HepG2 (cell line): Measurements from ENCODE around the gene VAT1L. TPM values are rescaled to one million over a fixed set of nuclear protein-coding genes. Genes with fewer than 3 reads are reported as not detected.

Source experiments
- ATAC-seq: fragments of 200-7000 bp; cut with Tn5 transposase; 3 replicates; pipeline ENCODE4 v1.9.1; 2020; ENCODE audit warnings: mild to moderate bottlenecking, moderate library complexity
- BruUV-seq: library from RNA; stranded (reverse); fragments of 400-500 nt; replicated peaks from 2 replicates; lab custom pipeline; 2021; lab: Mats Ljungman, UMichigan
- CTCF ChIA-PET: fragments of 300-600 bp; formaldehyde crosslinking; extraction: SDS; loops from one replicate; lab custom pipeline; 2021; ENCODE audit warnings: low total read pairs, inconsistent platforms, low intra/inter-chr PET ratio; lab: Yijun Ruan, JAX
- POLR2A ChIA-PET: fragments of 350-600 bp; sonication (Branson Sonifier 250); formaldehyde crosslinking; loops from one replicate; lab custom pipeline; 2020; ENCODE audit warnings: antibody characterized with exemption, inconsistent platforms; lab: Yijun Ruan, JAX
- DNase-seq: peaks from one replicate; pipeline ENCODE4 v3.0.0-alpha.2; 2015; ENCODE audit warnings: low spot score
- FAIRE-seq: peaks from 3 replicates; lab custom pipeline; 2011; peaks lifted over from hg19 to GRCh38; lab: Jason Lieb, UNC
- H2AFZ ChIP-seq: one replicate; pipeline ENCODE4 v1.6.1; 2011; ENCODE audit warnings: low read length, inconsistent platforms
- H3K27ac ChIP-seq: fragments of 300-600 bp; 3 replicates; pipeline ENCODE4 v1.8.0; 2011; ENCODE audit warnings: mixed run types, mild to moderate bottlenecking, mixed read lengths, low read length, inconsistent platforms; ENCODE audit not compliant: insufficient read depth; ENCODE audit errors: extremely low read length
- H3K27me3 ChIP-seq, 2 experiments: fragments of 200-600 bp in 1 of 2; 2 replicates in 1 of 2; 3 replicates in 1 of 2; pipeline versions ENCODE4 v1.6.0 to v1.8.0; 2011; ENCODE audit warnings: low read length in 2 of 2, mild to moderate bottlenecking in 2 of 2, moderate library complexity in 2 of 2, inconsistent platforms in 1 of 2; ENCODE audit not compliant: insufficient read depth in 2 of 2, control insufficient read depth in 1 of 2
- H3K36me3 ChIP-seq, 2 experiments: fragments of 200-600 bp in 1 of 2; replicated peaks in 1 of 2; 2 replicates in 1 of 2; 3 replicates in 1 of 2; pipeline versions ENCODE4 v1.5.1 to v1.8.0; 2011; ENCODE audit warnings: low read length in 2 of 2, inconsistent platforms in 1 of 2; ENCODE audit not compliant: insufficient read depth in 2 of 2, control insufficient read depth in 1 of 2
- H3K4me1 ChIP-seq: 2 replicates; pipeline ENCODE4 v1.5.1; 2012; ENCODE audit warnings: low read length, inconsistent platforms; ENCODE audit not compliant: insufficient read depth
- H3K4me2 ChIP-seq: 2 replicates; pipeline ENCODE4 v1.6.0; 2011; ENCODE audit warnings: low read depth, low read length, inconsistent platforms
- H3K4me3 ChIP-seq, 3 experiments: fragments of 200-600 bp in 1 of 3; sonication (generic), shearing (Covaris generic) in 1 of 3; replicated peaks in 1 of 3; 2 replicates each; pipeline ENCODE4 v1.5.1; 2011 to 2016; ENCODE audit warnings: low read length in 3 of 3, inconsistent platforms in 2 of 3, low read depth in 2 of 3, mild to moderate bottlenecking in 2 of 3, control low read depth in 1 of 3, mixed read lengths in 1 of 3; ENCODE audit not compliant: insufficient read depth in 1 of 3
- H3K79me2 ChIP-seq: one replicate; pipeline ENCODE4 v1.6.1; 2011; ENCODE audit warnings: low read length, inconsistent platforms; ENCODE audit not compliant: insufficient read depth
- H3K9ac ChIP-seq: 2 replicates; pipeline ENCODE4 v1.6.0; 2011; ENCODE audit warnings: mild to moderate bottlenecking, low read depth, low read length, inconsistent platforms; ENCODE audit not compliant: insufficient read depth
- H3K9me3 ChIP-seq: 2 replicates; pipeline ENCODE4 v1.5.1; 2012; ENCODE audit warnings: mild to moderate bottlenecking, low read length
- H4K20me1 ChIP-seq: 2 replicates; pipeline ENCODE4 v1.6.0; 2011; ENCODE audit warnings: inconsistent platforms, mild to moderate bottlenecking, low read length, moderate library complexity; ENCODE audit not compliant: insufficient read depth
- CBX2 ChIP-seq, 2 experiments: fragments of 200-600 bp in 1 of 2; sonication (generic); formaldehyde crosslinking in 1 of 2; IDR thresholded peaks; 2 replicates each; pipeline versions ENCODE4 v1.7.0 to v1.8.1; 2018 to 2022; ENCODE audit warnings: low read depth in 2 of 2, low read length in 1 of 2, mild to moderate bottlenecking in 1 of 2, missing genetic modification reagents in 1 of 2
- GMEB1 ChIP-seq: sonication (generic); formaldehyde crosslinking; IDR thresholded peaks from 2 replicates; pipeline ENCODE4 v1.5.1; 2020; ENCODE audit warnings: missing genetic modification reagents, mild to moderate bottlenecking, borderline replicate concordance
- JUNB ChIP-seq: sonication (generic); formaldehyde crosslinking; IDR thresholded peaks from 2 replicates; pipeline ENCODE4 v1.8.0; 2022; ENCODE audit warnings: missing genetic modification reagents, mild to moderate bottlenecking, borderline replicate concordance
- KLF15 ChIP-seq: sonication (generic); formaldehyde crosslinking; IDR thresholded peaks from 2 replicates; pipeline ENCODE4 v1.8.1; 2023; ENCODE audit warnings: borderline replicate concordance, mild to moderate bottlenecking, inconsistent platforms, missing genetic modification reagents, mixed read lengths
- ZMYM2 ChIP-seq: sonication (generic); formaldehyde crosslinking; IDR thresholded peaks from 2 replicates; pipeline ENCODE4 v1.8.0; 2022; ENCODE audit warnings: mild to moderate bottlenecking, missing genetic modification reagents
- ZNF275 ChIP-seq: sonication (generic); formaldehyde crosslinking; IDR thresholded peaks from 2 replicates; pipeline ENCODE4 v1.8.0; 2022; ENCODE audit warnings: missing genetic modification reagents, mild to moderate bottlenecking, inconsistent platforms, borderline replicate concordance
- ZNF546 ChIP-seq: sonication (generic); formaldehyde crosslinking; conservative IDR thresholded peaks from 2 replicates; pipeline ENCODE4 v1.8.1; 2023; ENCODE audit warnings: mild to moderate bottlenecking, missing genetic modification reagents
- WGBS: methylation state at CpG from one replicate; pipeline ENCODE4 v1.1.6; 2017; ENCODE audit warnings: low lambda C conversion rate; 5-methylcytosine and 5-hydroxymethylcytosine counted together
- in situ Hi-C: cut with HindIII; loops from 2 replicates; pipeline ENCODE4 v1.10.0; 2017; ENCODE audit warnings: low pct_unique_long_range_greater_than_20kb; ENCODE audit not compliant: extremely low pct_ligation_motif_present
- intact Hi-C: fragments of 100-400 bp; cut with micrococcal nuclease; formaldehyde crosslinking; loops from one replicate; pipeline ENCODE4 v1.10.0; 2022; ENCODE audit not compliant: unreplicated experiment
- polyA plus RNA-seq, 8 experiments: library from polyadenylated mRNA; depleted of rRNA in 3 of 8; stranded (reverse) in 7 of 8; unstranded in 1 of 8; fragments of >200 nt; fragmentation: Illumina TruSeq in 4 of 8; extraction: Trizol in 4 of 8; gene quantifications; 2 replicates each; pipeline versions ENCODE4 v1.2.1 to v1.2.3, GENCODE V29; 2011 to 2016; ENCODE audit warnings: low read depth in 4 of 8, missing spikeins in 1 of 8, mixed read lengths in 1 of 8; ENCODE audit not compliant: insufficient read depth in 1 of 8
- total RNA-seq, 5 experiments: library from RNA; depleted of rRNA; stranded (reverse); fragments of >200 nt; fragmentation: Illumina TruSeq; extraction: Trizol; gene quantifications; 2 replicates each; pipeline ENCODE4 v1.2.3, GENCODE V29; 2016; ENCODE audit warnings: low read depth in 1 of 5

The VAT1L gene
- total and polyA plus RNA-seq, 2 of the 13 experiments (the other 11 are each of a cell fraction or from before 2014, with no cell fraction given) = not detected

- Histone ChIP-seq H3K36me3 (no peaks in the 10 kb centered on the region), H2AFZ (no peak overlapping the region), H3K9ac (no peak overlapping the region), H3K4me2 (no peak overlapping the region), H3K79me2 (no peaks in the 10 kb centered on the region), H3K4me3 (no peak overlapping the region), H3K27ac (no peak overlapping the region), H3K9me3 (no peaks in the 10 kb centered on the region), H3K4me1 (no peaks in the 10 kb centered on the region), H4K20me1 (no peaks in the 10 kb centered on the region), H3K27me3 (peaks cover 0 to 12% of the 10 kb centered on the region in 2 experiments; a peak in 1 of 5 replicates)
- FAIRE-seq = no peak
- ATAC-seq = no peak
- POLR2A ChIA-PET = no interaction called here
- in situ Hi-C loops (loop anchor here (25.0 kb wide), 1 partner anchor 105 kb away; no protein-coding TSS in a partner anchor), intact Hi-C loops (no loop called here)
- no TSS peak for BruUV-seq
- CTCF ChIA-PET = no interaction called here
- WGBS = 7% methylated on average over 1 of the region's 1 CpG
- TF ChIP-seq ZNF546 (no peak), GMEB1 (no peak), JUNB (no peak), ZMYM2 (CRISPR knock-in tag) (no peak), ZNF275 (CRISPR knock-in tag) (no peak), KLF15 (CRISPR knock-in tag) (no peak), CBX2 (IDR thresholded peaks at IDR 0.05; ENCODE audit: low read depth, low read length) (no peak), CBX2 (CRISPR knock-in tag; IDR thresholded peaks at IDR 0.05; ENCODE audit: low read depth) (no peak)
- DNase-seq = no peak
Measured at GRCh38 chr16:77807021-77807420, 18.7 kb downstream of the VAT1L start.
